ENCODE measurements around the gene ZBTB43.

- no peak for TF ChIP-seq CTCF (IDR thresholded peaks at IDR 0.05)
- no peak for TF ChIP-seq POLR2A (IDR thresholded peaks at IDR 0.05)
Measured at GRCh38 chr9:126813072-126813471, 8.2 kb downstream of the ZBTB43 start.
